GM18907 (cell line): ENCODE data around the gene LRP1.

Source experiments
- ATAC-seq: cut with Tn5 transposase; IDR thresholded peaks from one replicate; pipeline ENCODE4 v1.9.1; 2021; ENCODE audit warnings: mild to moderate bottlenecking, moderate library complexity; ENCODE audit not compliant: unreplicated experiment

LRP1 gene

GRCh38 chr12:57190037-57190436 lies 61.8 kb downstream of the LRP1 start:
- no peak for ATAC-seq

DNA sequence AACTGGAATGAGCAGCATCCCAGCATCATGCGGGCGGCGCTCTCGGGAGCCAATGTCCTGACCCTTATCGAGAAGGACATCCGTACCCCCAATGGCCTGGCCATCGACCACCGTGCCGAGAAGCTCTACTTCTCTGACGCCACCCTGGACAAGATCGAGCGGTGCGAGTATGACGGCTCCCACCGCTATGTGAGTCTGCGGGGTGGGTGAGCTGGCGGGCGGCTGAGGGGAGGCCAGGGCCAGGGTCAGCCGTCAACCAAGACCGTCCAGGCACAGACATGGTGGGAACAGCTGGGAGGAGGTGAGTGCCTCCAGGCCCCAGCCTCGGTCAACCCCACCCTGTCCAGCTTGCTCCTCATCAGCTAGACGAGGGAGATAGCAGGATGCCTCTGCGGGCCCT lies 62.5 kb downstream of the LRP1 start:
- ATAC-seq, result no peak

GRCh38 chr12:57191410-57191809 lies 63.1 kb downstream of the LRP1 start:
- no peak for ATAC-seq

DNA sequence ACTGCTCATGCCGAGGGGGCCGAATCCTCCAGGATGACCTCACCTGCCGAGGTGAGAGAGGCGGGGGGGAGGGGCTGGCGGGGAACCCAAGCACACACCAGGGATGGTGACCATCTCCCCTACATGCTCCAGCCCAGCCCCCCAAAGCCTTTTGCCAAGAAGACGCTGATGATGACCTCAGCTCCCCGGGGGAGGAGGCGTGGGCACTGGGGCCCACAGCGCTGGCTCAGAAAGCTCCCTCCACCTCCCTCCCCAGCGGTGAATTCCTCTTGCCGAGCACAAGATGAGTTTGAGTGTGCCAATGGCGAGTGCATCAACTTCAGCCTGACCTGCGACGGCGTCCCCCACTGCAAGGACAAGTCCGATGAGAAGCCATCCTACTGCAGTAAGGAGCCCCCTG lies 64.6 kb downstream of the LRP1 start:
- no peak for ATAC-seq

DNA sequence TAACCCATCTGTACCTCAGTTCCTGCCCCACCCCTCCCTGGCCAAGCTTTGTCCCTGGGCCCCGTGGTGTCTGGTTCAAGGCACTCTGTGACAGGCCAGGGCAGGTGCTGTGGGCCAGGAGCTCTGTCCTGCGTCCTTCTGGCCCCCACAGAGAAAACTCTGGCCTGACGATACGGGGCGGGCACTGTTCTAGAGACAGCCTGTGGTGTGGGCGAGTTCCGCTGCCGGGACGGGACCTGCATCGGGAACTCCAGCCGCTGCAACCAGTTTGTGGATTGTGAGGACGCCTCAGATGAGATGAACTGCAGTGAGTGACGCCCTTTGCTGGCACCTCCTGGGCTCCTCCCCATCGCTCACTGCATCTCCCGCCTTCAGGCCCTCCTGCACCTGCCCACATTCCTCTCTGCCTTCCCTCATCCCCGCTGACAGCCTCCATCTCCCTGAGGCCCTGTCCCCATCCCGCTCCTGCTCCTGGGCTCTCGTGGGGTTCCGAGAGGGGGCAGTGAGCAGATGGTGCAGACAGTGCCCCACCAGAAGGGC lies 65.5 kb downstream of the LRP1 start:
- ATAC-seq, result no peak

DNA sequence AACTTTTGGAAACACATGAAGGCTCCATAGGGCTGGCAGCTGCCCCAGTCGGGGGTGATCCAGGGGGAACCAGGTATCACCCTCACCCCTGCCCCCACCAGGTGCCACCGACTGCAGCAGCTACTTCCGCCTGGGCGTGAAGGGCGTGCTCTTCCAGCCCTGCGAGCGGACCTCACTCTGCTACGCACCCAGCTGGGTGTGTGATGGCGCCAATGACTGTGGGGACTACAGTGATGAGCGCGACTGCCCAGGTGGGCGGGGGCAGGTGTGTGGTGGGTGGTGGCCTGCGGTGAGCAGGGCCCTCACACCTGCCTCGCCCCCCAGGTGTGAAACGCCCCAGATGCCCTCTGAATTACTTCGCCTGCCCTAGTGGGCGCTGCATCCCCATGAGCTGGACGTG lies 66.0 kb downstream of the LRP1 start:
- no peak for ATAC-seq

DNA sequence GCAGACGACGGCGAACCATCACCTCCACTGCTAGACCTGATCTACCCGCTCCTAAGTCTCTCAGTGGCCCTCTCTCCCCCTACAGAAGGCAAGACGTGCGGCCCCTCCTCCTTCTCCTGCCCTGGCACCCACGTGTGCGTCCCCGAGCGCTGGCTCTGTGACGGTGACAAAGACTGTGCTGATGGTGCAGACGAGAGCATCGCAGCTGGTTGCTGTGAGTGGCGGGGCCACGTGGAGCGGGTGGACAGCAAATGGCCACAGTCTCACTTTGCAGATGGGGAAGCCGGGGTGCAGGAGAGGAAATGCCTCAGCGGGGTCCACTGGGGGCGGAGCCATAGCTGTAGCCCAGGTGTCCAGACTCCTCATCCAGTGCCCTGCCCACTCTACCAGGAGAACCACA lies 66.9 kb downstream of the LRP1 start:
- no peak for ATAC-seq

GRCh38 chr12:57195611-57196371 lies 67.5 kb downstream of the LRP1 start:
- no peak for ATAC-seq

DNA sequence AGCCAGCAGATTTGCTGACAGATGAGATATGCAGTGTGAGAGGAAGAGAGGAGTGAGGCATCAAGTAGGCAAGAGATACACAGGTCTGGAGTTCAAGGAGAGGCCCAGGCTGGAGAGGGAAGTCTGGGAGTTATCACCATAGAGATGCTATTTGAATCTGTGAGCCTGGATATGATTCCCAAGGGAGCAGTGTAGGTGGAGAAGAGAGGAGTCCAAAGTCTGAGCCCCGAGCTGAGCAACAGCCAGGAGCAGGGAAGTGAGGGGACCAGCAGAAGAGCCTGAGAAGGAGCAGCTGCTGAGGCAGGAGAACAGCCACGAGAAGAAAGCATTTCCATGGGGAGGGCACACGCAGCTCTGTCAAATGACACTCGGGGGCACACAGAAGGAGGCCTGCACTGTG lies 68.2 kb downstream of the LRP1 start:
- ATAC-seq, result no peak

GRCh38 chr12:57196956-57197355 lies 68.7 kb downstream of the LRP1 start:
- ATAC-seq, result no peak

- no peak for ATAC-seq
These were observed 70.0 kb downstream of the LRP1 start for GRCh38 chr12:57198329-57198728.

GRCh38 chr12:57199191-57199590 lies 70.9 kb downstream of the LRP1 start:
- no peak for ATAC-seq

GRCh38 chr12:57200497-57200896 lies 72.2 kb downstream of the LRP1 start:
- no peak for ATAC-seq

DNA sequence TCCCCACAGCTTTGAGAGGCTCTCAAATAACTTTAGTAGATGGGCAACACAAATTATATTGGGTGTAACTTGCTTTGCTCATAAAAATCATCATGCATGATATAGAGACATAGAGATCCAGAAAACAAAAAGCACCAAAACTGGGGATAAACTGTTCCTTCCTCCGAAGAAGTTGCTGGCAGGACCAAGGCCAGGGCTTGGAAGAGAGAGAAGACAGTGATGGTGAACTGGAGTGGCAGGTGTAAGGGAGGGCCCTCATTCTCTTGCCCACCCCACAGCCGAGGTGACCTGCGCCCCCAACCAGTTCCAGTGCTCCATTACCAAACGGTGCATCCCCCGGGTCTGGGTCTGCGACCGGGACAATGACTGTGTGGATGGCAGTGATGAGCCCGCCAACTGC lies 72.9 kb downstream of the LRP1 start:
- ATAC-seq, result no peak

DNA sequence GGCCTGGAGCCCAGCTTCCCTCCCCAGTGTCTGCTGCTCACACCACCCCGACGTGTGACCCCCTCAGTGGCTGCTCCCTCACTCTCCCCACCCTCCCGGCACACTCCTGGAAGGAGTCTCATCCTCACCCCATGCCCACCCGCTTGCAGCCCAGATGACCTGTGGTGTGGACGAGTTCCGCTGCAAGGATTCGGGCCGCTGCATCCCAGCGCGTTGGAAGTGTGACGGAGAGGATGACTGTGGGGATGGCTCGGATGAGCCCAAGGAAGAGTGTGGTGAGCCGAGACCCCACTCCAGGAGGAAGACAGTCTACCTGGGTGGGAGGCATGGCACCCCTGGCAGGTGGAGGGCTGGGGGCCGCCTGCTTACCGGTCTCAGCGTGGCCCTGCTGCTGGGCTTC lies 73.3 kb downstream of the LRP1 start:
- no peak for ATAC-seq

GRCh38 chr12:57202321-57202720 lies 74.0 kb downstream of the LRP1 start:
- ATAC-seq, result no peak

DNA sequence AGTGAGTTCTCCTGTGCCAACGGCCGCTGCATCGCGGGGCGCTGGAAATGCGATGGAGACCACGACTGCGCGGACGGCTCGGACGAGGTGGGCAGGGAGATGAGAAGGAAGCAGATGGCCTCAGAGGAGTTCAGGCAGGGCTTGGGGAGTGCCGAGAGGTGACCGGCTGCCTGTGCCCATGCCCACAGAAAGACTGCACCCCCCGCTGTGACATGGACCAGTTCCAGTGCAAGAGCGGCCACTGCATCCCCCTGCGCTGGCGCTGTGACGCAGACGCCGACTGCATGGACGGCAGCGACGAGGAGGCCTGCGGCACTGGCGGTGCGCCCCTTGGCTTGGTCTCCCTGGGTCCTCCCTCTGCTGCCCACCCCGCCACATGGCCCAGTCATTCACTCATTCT lies 74.9 kb downstream of the LRP1 start:
- no peak for ATAC-seq

GRCh38 chr12:57203791-57204190 lies 75.5 kb downstream of the LRP1 start:
- ATAC-seq, result no peak

- no peak for ATAC-seq
These were observed 76.2 kb downstream of the LRP1 start for GRCh38 chr12:57204454-57204853.

DNA sequence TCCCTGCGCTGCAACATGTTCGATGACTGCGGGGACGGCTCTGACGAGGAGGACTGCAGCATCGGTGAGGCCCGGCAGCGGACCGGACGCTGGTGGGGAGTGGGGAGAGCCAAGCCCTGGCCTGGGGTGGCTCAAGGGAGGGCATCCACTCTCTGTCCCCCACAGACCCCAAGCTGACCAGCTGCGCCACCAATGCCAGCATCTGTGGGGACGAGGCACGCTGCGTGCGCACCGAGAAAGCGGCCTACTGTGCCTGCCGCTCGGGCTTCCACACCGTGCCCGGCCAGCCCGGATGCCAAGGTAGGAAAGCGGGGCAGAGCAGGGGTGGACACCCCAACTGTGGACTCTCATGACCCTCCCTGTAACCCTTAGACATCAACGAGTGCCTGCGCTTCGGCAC lies 76.9 kb downstream of the LRP1 start:
- ATAC-seq, result no peak

DNA sequence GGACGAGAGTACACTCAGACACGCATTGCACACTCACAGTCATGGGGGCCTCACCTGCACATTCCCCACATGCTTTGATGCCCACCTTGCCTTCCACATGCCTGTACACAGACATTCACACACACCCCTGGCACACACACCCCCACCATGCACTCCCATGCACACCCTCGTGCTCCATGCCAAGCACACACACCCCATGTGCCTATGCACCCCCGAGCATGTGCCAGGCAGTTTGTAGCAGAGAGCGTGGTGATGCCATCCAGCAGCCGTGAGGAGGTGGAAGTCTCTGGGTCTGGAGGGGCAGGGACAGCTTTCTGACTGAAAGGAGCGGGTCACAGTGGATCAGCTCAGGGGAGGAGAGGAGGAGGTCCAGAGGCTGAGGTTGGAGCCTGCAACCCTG lies 77.6 kb downstream of the LRP1 start:
- ATAC-seq, result no peak

- no peak for ATAC-seq
These were observed 79.7 kb downstream of the LRP1 start for GRCh38 chr12:57207731-57208630.
